Neural crest cell (in vitro differentiated cells): ENCODE measurements around the gene WBP1L. TPM values are rescaled to one million over a fixed set of nuclear protein-coding genes. Genes with fewer than 3 reads are reported as not detected.
"Not testable (repeated sequence)": the region's sequence is repeated elsewhere in the genome, so short reads cannot be mapped to it uniquely, and the experiment has no call there.

ENCODE experiments used
- DNase-seq: peaks from one replicate; pipeline ENCODE4 v3.0.0; 2021; ENCODE audit warnings: low read depth, mixed read lengths, low spot score
- H3K27ac Mint-ChIP-seq: one replicate; pipeline ENCODE4 v1.8.0; 2021; ENCODE audit warnings: mild to moderate bottlenecking, mixed read lengths; ENCODE audit not compliant: unreplicated experiment
- H3K27me3 Mint-ChIP-seq: 2 replicates; pipeline ENCODE4 v1.8.0; 2021; ENCODE audit warnings: low read depth, mild to moderate bottlenecking, mixed read lengths
- H3K36me3 Mint-ChIP-seq: 2 replicates; pipeline ENCODE4 v1.8.0; 2021; ENCODE audit warnings: low read depth, mild to moderate bottlenecking, mixed read lengths
- H3K4me1 Mint-ChIP-seq: 2 replicates; pipeline ENCODE4 v1.8.0; 2021; ENCODE audit warnings: mixed read lengths
- H3K4me3 Mint-ChIP-seq: one replicate; pipeline ENCODE4 v1.8.0; 2021; ENCODE audit warnings: mild to moderate bottlenecking, mixed read lengths
- H3K9me3 Mint-ChIP-seq: 2 replicates; pipeline ENCODE4 v1.8.0; 2021; ENCODE audit warnings: mixed read lengths
- CTCF ChIP-seq: fragments of 200-600 bp; sonication (generic); conservative IDR thresholded peaks from 2 replicates; pipeline ENCODE4 v1.5.0; 2021; ENCODE audit warnings: antibody characterized with exemption, mild to moderate bottlenecking
- total RNA-seq: library from RNA; stranded (reverse); gene quantifications from 2 replicates; pipeline ENCODE4 v1.2.1, GENCODE V29; 2021

Gene WBP1L
- total RNA-seq, 1 donor from 2014 or later, result 22.0 TPM

GRCh38 chr10:102712843-102713538, 30.8 kb upstream of the WBP1L start:
- H3K9me3 Mint-ChIP-seq, result no peaks in the 10 kb centered on the region
- no peak for TF ChIP-seq CTCF
- no peaks in the 10 kb centered on the region for H3K27me3 Mint-ChIP-seq
- no peaks in the 10 kb centered on the region for H3K36me3 Mint-ChIP-seq
- DNase-seq, result no peak
- peaks cover 56% of the 10 kb centered on the region for H3K4me1 Mint-ChIP-seq
- peak overlapping the region; percentile 99 for H3K27ac Mint-ChIP-seq
- peak overlapping the region; percentile 93 for H3K4me3 Mint-ChIP-seq

GRCh38 chr10:102713539-102713813, 30.3 kb upstream of the WBP1L start:
- H3K27ac Mint-ChIP-seq, result peak overlapping the region; percentile 99
- peaks cover 61% of the 10 kb centered on the region for H3K4me1 Mint-ChIP-seq
- no peaks in the 10 kb centered on the region for H3K27me3 Mint-ChIP-seq
- no peak for DNase-seq
- peak overlapping the region; percentile 93 for H3K4me3 Mint-ChIP-seq
- no peaks in the 10 kb centered on the region for H3K9me3 Mint-ChIP-seq
- H3K36me3 Mint-ChIP-seq, result no peaks in the 10 kb centered on the region
- TF ChIP-seq CTCF, result no peak

GRCh38 chr10:102713814-102714620, 29.7 kb upstream of the WBP1L start, which contains the start of gene ARL3:
ARL3 (minus strand) TSS chr10:102714397; CDS start chr10:102714275, 122 bp downstream.
- H3K4me1 Mint-ChIP-seq, result peaks cover 64% of the 10 kb centered on the region
- H3K36me3 Mint-ChIP-seq, result no peaks in the 10 kb centered on the region
- no peaks in the 10 kb centered on the region for H3K9me3 Mint-ChIP-seq
- H3K27ac Mint-ChIP-seq, result peak within 1 kb of the TSS; percentile 99
- H3K27me3 Mint-ChIP-seq, result no peaks in the 10 kb centered on the region
- peak; percentile 92 for DNase-seq
- H3K4me3 Mint-ChIP-seq, result peak within 1 kb of the TSS; percentile 93
- peak; percentile 71 for TF ChIP-seq CTCF

GRCh38 chr10:102714621-102715455, 28.9 kb upstream of the WBP1L start, which contains the start of gene SFXN2:
SFXN2 (plus strand) TSS chr10:102714636; CDS start chr10:102726637, 12,001 bp downstream.
- Mint-ChIP-seq H3K27ac (peak within 1 kb of the TSS; percentile 99), H3K4me1 (peaks cover 69% of the 10 kb centered on the region), H3K36me3 (no peaks in the 10 kb centered on the region), H3K4me3 (peak within 1 kb of the TSS; percentile 93), H3K9me3 (no peaks in the 10 kb centered on the region), H3K27me3 (no peaks in the 10 kb centered on the region)
- no peak for TF ChIP-seq CTCF
- DNase-seq, result no peak

GRCh38 chr10:102715880-102716279, 27.9 kb upstream of the WBP1L start:
- H3K4me3 Mint-ChIP-seq, result peak overlapping the region; percentile 93
- H3K27ac Mint-ChIP-seq, result no peak overlapping the region
- H3K4me1 Mint-ChIP-seq, result peaks cover 65% of the 10 kb centered on the region
- no peaks in the 10 kb centered on the region for H3K36me3 Mint-ChIP-seq
- DNase-seq, result no peak
- no peaks in the 10 kb centered on the region for H3K27me3 Mint-ChIP-seq
- no peak for TF ChIP-seq CTCF
- no peaks in the 10 kb centered on the region for H3K9me3 Mint-ChIP-seq

GRCh38 chr10:102716900-102717565, 26.7 kb upstream of the WBP1L start:
- DNase-seq, H3K9me3 Mint-ChIP-seq, H3K27me3 Mint-ChIP-seq, H3K27ac Mint-ChIP-seq, H3K36me3 Mint-ChIP-seq: not testable (repeated sequence)
- Mint-ChIP-seq H3K4me1 (peaks cover 65% of the 10 kb centered on the region), H3K4me3 (peak overlapping the region; percentile 93)
